Transverse colon (tissue), 3 donors: Measurements from ENCODE around the gene C2CD4C.

Experiments used
- CTCF ChIP-seq, 5 experiments: fragments of 200-600 bp in 3 of 5; fragments of 450-650 bp in 2 of 5; sonication (generic) in 3 of 5; IDR thresholded peaks; 1 replicate in 2 of 5; 2 replicates in 3 of 5; pipeline ENCODE4 v1.5.1; 2016 to 2017; ENCODE audit warnings: antibody characterized with exemption in 5 of 5, inconsistent platforms in 3 of 5, mild to moderate bottlenecking in 2 of 5, moderate library complexity in 1 of 5
- POLR2A ChIP-seq: fragments of 450-650 bp; IDR thresholded peaks from one replicate; pipeline ENCODE4 v1.6.1; 2016; ENCODE audit warnings: antibody characterized with exemption, mild to moderate bottlenecking, moderate library complexity

GRCh38 chr19:418761-419671 lies 10.1 kb upstream of the C2CD4C start:
- TF ChIP-seq CTCF (IDR thresholded peaks at IDR 0.05) = no peak
- no peak for TF ChIP-seq POLR2A
